HepG2 (cell line): ENCODE measurements around the gene PIP4K2B. TPM values are rescaled to one million over a fixed set of nuclear protein-coding genes. Genes with fewer than 3 reads are reported as not detected.

Experiments used
- ARNT2 ChIP-seq: sonication (generic); formaldehyde crosslinking; IDR thresholded peaks from 2 replicates; pipeline ENCODE4 v1.8.0; 2022; ENCODE audit warnings: mild to moderate bottlenecking, low read depth, missing genetic modification reagents, moderate library complexity
- GLMP ChIP-seq: sonication (generic); formaldehyde crosslinking; IDR thresholded peaks from 2 replicates; pipeline ENCODE4 v1.9.0; 2021; ENCODE audit warnings: missing genetic modification reagents, mild to moderate bottlenecking, borderline replicate concordance
- IKZF1 ChIP-seq: fragments of 450-650 bp; IDR thresholded peaks from 2 replicates; pipeline ENCODE4 v1.7.1; 2016
- ISX ChIP-seq: sonication (generic); formaldehyde crosslinking; conservative IDR thresholded peaks from 2 replicates; pipeline ENCODE4 v1.5.0; 2020; ENCODE audit warnings: missing genetic modification reagents
- NFIB ChIP-seq: sonication (generic); formaldehyde crosslinking; IDR thresholded peaks from 2 replicates; pipeline ENCODE4 v1.9.0; 2021; ENCODE audit warnings: missing genetic modification reagents, mild to moderate bottlenecking, borderline replicate concordance
- NFKBIZ ChIP-seq: IDR thresholded peaks from 2 replicates; pipeline ENCODE4 v1.6.1; 2018; ENCODE audit warnings: missing genetic modification reagents, missing compliant biosample characterization
- ZNF251 ChIP-seq: sonication (generic); formaldehyde crosslinking; IDR thresholded peaks from 2 replicates; pipeline ENCODE4 v1.9.0; 2021; ENCODE audit warnings: mild to moderate bottlenecking, missing genetic modification reagents
- ZNF260 ChIP-seq: sonication (generic); formaldehyde crosslinking; IDR thresholded peaks from 2 replicates; pipeline ENCODE4 v1.4.0; 2020; ENCODE audit warnings: missing genetic modification reagents, low read depth, mild to moderate bottlenecking, borderline replicate concordance
- ZNF275 ChIP-seq: sonication (generic); formaldehyde crosslinking; IDR thresholded peaks from 2 replicates; pipeline ENCODE4 v1.8.0; 2022; ENCODE audit warnings: missing genetic modification reagents, mild to moderate bottlenecking, inconsistent platforms, borderline replicate concordance
- polyA plus RNA-seq, 8 experiments: library from polyadenylated mRNA; depleted of rRNA in 3 of 8; stranded (reverse) in 7 of 8; unstranded in 1 of 8; fragments of >200 nt; fragmentation: Illumina TruSeq in 4 of 8; extraction: Trizol in 4 of 8; gene quantifications; 2 replicates each; pipeline versions ENCODE4 v1.2.1 to v1.2.3, GENCODE V29; 2011 to 2016; ENCODE audit warnings: low read depth in 4 of 8, missing spikeins in 1 of 8, mixed read lengths in 1 of 8; ENCODE audit not compliant: insufficient read depth in 1 of 8
- total RNA-seq, 5 experiments: library from RNA; depleted of rRNA; stranded (reverse); fragments of >200 nt; fragmentation: Illumina TruSeq; extraction: Trizol; gene quantifications; 2 replicates each; pipeline ENCODE4 v1.2.3, GENCODE V29; 2016; ENCODE audit warnings: low read depth in 1 of 5
- TF ChIP-seq, protein P1 (sequence below): sonication (generic); formaldehyde crosslinking; IDR thresholded peaks from 2 replicates; pipeline ENCODE4 v1.4.0; 2020; ENCODE audit warnings: mild to moderate bottlenecking, missing genetic modification reagents
- TF ChIP-seq, protein P2 (sequence below): sonication (generic); formaldehyde crosslinking; IDR thresholded peaks from 2 replicates; pipeline ENCODE4 v1.4.0; 2020; ENCODE audit warnings: missing genetic modification reagents, mild to moderate bottlenecking, borderline replicate concordance
- TF ChIP-seq, protein P3 (sequence below): sonication (generic); formaldehyde crosslinking; IDR thresholded peaks from 2 replicates; pipeline ENCODE4 v1.8.0; 2022; ENCODE audit warnings: low read depth, missing genetic modification reagents

Gene PIP4K2B
- total and polyA plus RNA-seq, 2 of the 13 experiments (the other 11 are each of a cell fraction or from before 2014, with no cell fraction given), result 20.4 to 54.0 TPM

- TF ChIP-seq ZNF260 (CRISPR knock-in tag), result no peak
- TF ChIP-seq, protein P1, sequence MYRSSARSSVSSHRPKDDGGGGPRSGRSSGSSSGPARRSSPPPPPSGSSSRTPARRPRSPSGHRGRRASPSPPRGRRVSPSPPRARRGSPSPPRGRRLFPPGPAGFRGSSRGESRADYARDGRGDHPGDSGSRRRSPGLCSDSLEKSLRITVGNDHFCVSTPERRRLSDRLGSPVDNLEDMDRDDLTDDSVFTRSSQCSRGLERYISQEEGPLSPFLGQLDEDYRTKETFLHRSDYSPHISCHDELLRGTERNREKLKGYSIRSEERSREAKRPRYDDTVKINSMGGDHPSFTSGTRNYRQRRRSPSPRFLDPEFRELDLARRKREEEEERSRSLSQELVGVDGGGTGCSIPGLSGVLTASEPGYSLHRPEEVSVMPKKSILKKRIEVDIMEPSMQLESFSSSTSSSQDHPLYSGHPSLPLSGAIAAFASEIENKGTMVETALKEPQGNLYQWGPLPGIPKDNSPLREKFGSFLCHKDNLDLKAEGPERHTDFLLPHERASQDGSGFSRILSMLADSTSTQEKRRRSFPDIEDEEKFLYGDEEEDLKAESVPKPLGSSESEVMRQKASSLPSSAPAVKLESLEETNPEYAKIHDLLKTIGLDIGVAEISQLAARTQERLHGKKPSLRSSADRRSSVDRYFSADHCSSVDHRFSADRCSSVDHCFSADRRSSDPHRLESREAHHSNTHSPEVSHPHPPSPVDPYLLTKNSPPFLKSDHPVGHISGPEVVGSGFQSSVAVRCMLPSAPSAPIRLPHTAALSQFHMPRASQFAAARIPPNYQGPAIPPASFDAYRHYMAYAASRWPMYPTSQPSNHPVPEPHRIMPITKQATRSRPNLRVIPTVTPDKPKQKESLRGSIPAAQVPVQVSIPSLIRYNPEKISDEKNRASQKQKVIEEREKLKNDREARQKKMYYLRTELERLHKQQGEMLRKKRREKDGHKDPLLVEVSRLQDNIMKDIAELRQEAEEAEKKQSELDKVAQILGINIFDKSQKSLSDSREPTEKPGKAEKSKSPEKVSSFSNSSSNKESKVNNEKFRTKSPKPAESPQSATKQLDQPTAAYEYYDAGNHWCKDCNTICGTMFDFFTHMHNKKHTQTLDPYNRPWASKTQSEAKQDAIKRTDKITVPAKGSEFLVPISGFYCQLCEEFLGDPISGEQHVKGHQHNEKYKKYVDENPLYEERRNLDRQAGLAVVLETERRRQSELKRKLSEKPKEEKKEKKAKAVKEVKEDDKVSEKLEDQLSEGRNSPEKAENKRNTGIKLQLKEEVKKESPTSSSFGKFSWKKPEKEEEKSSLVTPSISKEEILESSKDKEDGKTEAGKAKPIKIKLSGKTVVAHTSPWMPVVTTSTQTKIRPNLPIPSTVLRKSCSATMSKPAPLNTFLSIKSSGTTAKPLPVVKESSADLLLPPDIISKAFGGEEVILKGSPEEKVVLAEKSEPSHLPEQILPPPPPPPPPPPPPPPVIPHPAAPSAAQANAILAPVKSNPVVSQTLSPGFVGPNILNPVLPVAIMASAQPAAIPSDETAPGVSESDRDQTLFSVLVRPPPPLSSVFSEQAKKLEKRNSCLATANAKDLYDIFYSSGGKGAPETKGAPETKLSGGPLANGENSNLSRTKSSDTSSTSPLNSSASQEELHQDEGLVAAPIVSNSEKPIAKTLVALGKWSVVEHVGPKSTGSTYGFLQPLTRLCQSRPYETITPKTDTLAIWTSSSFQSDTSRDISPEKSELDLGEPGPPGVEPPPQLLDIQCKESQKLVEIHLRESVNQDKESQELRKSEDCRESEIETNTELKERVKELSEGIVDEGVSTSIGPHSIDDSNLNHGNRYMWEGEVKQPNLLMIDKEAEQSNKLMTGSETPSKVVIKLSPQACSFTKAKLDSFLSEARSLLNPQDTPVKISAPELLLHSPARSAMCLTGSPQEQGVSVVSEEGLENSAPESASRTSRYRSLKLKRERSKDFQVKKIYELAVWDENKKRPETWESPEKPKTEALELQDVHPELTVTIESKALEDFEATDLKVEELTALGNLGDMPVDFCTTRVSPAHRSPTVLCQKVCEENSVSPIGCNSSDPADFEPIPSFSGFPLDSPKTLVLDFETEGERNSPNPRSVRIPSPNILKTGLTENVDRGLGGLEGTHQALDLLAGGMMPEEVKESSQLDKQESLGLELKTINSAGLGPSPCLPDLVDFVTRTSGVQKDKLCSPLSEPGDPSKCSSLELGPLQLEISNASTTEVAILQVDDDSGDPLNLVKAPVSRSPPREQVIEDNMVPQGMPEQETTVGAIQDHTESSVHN, result no peak
- no peak for TF ChIP-seq ISX
- no peak for TF ChIP-seq IKZF1
- TF ChIP-seq NFKBIZ (CRISPR knock-in tag), result no peak; the same call in 1 of the 2 replicates
- TF ChIP-seq, protein P2, sequence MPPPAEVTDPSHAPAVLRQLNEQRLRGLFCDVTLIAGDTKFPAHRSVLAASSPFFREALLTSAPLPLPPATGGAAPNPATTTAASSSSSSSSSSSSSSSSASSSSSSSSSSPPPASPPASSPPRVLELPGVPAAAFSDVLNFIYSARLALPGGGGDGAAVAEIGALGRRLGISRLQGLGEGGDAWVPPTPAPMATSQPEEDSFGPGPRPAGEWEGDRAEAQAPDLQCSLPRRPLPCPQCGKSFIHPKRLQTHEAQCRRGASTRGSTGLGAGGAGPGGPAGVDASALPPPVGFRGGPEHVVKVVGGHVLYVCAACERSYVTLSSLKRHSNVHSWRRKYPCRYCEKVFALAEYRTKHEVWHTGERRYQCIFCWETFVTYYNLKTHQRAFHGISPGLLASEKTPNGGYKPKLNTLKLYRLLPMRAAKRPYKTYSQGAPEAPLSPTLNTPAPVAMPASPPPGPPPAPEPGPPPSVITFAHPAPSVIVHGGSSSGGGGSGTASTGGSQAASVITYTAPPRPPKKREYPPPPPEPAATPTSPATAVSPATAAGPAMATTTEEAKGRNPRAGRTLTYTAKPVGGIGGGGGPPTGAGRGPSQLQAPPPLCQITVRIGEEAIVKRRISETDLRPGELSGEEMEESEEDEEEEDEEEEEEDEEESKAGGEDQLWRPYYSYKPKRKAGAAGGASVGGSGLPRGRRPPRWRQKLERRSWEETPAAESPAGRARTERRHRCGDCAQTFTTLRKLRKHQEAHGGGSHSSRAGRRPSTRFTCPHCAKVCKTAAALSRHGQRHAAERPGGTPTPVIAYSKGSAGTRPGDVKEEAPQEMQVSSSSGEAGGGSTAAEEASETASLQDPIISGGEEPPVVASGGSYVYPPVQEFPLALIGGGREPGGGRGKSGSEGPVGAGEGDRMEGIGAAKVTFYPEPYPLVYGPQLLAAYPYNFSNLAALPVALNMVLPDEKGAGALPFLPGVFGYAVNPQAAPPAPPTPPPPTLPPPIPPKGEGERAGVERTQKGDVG (CRISPR knock-in tag), result 0 out of 2 replicates have a peak, but pooled peaks have one; percentile 39
- TF ChIP-seq, protein P3, sequence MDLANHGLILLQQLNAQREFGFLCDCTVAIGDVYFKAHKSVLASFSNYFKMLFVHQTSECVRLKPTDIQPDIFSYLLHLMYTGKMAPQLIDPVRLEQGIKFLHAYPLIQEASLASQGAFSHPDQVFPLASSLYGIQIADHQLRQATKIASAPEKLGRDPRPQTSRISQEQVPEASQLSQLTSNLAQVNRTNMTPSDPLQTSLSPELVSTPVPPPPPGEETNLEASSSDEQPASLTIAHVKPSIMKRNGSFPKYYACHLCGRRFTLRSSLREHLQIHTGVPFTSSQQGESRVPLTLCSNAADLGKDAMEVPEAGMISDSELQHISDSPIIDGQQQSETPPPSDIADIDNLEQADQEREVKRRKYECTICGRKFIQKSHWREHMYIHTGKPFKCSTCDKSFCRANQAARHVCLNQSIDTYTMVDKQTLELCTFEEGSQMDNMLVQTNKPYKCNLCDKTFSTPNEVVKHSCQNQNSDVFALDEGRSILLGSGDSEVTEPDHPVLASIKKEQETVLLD, result peak; percentile 84
- TF ChIP-seq ARNT2 (CRISPR knock-in tag), result peak; percentile 8; the same call in 1 of the 2 replicates
- no peak for TF ChIP-seq ZNF251 (CRISPR knock-in tag)
- 0 out of 2 replicates have a peak, but pooled peaks have one; percentile 60 for TF ChIP-seq ZNF275 (CRISPR knock-in tag)
- TF ChIP-seq GLMP, result no peak
- no peak for TF ChIP-seq NFIB (CRISPR knock-in tag)
Measured at GRCh38 chr17:38752308-38753070, 46.9 kb downstream of the PIP4K2B start, which contains the start of gene PSMB3 (continued).
